ENCODE data around the gene HIVEP3. TPM values are rescaled to one million over a fixed set of nuclear protein-coding genes. Genes with fewer than 3 reads are reported as not detected.

The HIVEP3 gene
- total RNA-seq, 1 experiment from 2014 or later: 1.4 TPM

- H2AFZ ChIP-seq (ENCODE audit: low read length): no peak overlapping the region
These were observed 270.5 kb downstream of the HIVEP3 start for GRCh38 chr1:41648230-41648629.

More at GRCh38 chr1:41648230-41648629, 270.5 kb downstream of the HIVEP3 start:
- H4K91ac ChIP-seq (ENCODE audit: insufficient read length, low read depth, low read length): no peak overlapping the region
- no peak overlapping the region for H4K5ac ChIP-seq (ENCODE audit: insufficient read length, low read depth, low read length)
- H2BK120ac ChIP-seq (ENCODE audit: low read depth, low read length, poor library complexity, severe bottlenecking): no peak overlapping the region
- H3T11ph ChIP-seq (ENCODE audit: low read length): no peak overlapping the region
- no peak overlapping the region for H3K14ac ChIP-seq (ENCODE audit: insufficient read depth, low read length)
- no peak overlapping the region for H3K4me3 Mint-ChIP-seq
- H3K4me1 ChIP-seq (ENCODE audit: insufficient read depth, low read length): no peaks in the 10 kb centered on the region
- H2BK12ac ChIP-seq (ENCODE audit: insufficient read length, low read depth, low read length): no peak overlapping the region
- H3K23ac ChIP-seq (ENCODE audit: insufficient read length, low read depth, low read length): no peak overlapping the region
- no peaks in the 10 kb centered on the region for H3K9me3 ChIP-seq (ENCODE audit: control insufficient read depth, low read depth, low read length)
- no peaks in the 10 kb centered on the region for H3K9me3 Mint-ChIP-seq
- no peak overlapping the region for H2BK15ac ChIP-seq (ENCODE audit: low read depth, low read length)
- H3K4me1 Mint-ChIP-seq: peaks cover 13 to 15% of the 10 kb centered on the region in 2 experiments
- no peak overlapping the region for H4K8ac ChIP-seq (replicated peaks; ENCODE audit: insufficient read length, low read depth, low read length)
- no peak overlapping the region; a peak in 1 of 7 replicates for H3K27ac Mint-ChIP-seq
- H3K27ac ChIP-seq (ENCODE audit: insufficient read length, low read depth, low read length): no peak overlapping the region
- no peak overlapping the region for H3K9ac ChIP-seq (ENCODE audit: extremely low read depth, insufficient read length, low read length)
- DNase-seq: no peak
- no peak for TF ChIP-seq CTCF (conservative IDR thresholded peaks at IDR 0.05)
- H2BK5ac ChIP-seq (ENCODE audit: insufficient read length, low read length): no peak overlapping the region
- H3K79me2 ChIP-seq (ENCODE audit: insufficient read depth, low read length): no peaks in the 10 kb centered on the region
- no peak overlapping the region for H3K56ac ChIP-seq (ENCODE audit: insufficient read length, low read depth, low read length)
- no CpG with 5 or more reads among the region's 5 CpGs for WGBS (ENCODE audit: extremely low coverage, insufficient read length, low lambda C conversion rate)
- H2BK20ac ChIP-seq (ENCODE audit: low read depth, low read length, poor library complexity, severe bottlenecking): no peak overlapping the region
- no peaks in the 10 kb centered on the region for H3K36me3 Mint-ChIP-seq (ENCODE audit: insufficient read depth in 1 of 3, low read depth in 3 of 3)
- H3K27me3 Mint-ChIP-seq (ENCODE audit: low read depth): peaks cover 4% of the 10 kb centered on the region; the same call in 1 of the 2 replicates
- H4K20me1 ChIP-seq (ENCODE audit: control insufficient read depth, insufficient read depth, insufficient read length): no peaks in the 10 kb centered on the region
- H2AK5ac ChIP-seq (ENCODE audit: insufficient read length, low read length): no peak overlapping the region
- no peak overlapping the region for H3K18ac ChIP-seq (ENCODE audit: insufficient read length, low read depth, low read length)
- H3K79me1 ChIP-seq (ENCODE audit: insufficient read depth, low read depth, low read length, poor library complexity, severe bottlenecking): no peaks in the 10 kb centered on the region
- H3K27me3 ChIP-seq (ENCODE audit: insufficient read depth, low read length): no peaks in the 10 kb centered on the region
- no peak overlapping the region for H3K4me2 ChIP-seq (ENCODE audit: insufficient read depth, insufficient read length, low read length)
- no peaks in the 10 kb centered on the region for H3K23me2 ChIP-seq (ENCODE audit: insufficient read length, low read depth, low read length, poor library complexity, severe bottlenecking)
- no peak overlapping the region for H3K4ac ChIP-seq (ENCODE audit: low read depth, low read length)

Data from H9 (cell line).